HG02943 (cell line): ENCODE results near the gene SLC1A6.
"Not testable (repeated sequence)": the region's sequence is repeated elsewhere in the genome, so short reads cannot be mapped to it uniquely, and the experiment has no call there.

Experiments used
- ATAC-seq: cut with Tn5 transposase; IDR thresholded peaks from one replicate; pipeline ENCODE4 v1.9.1; 2021; ENCODE audit warnings: mild to moderate bottlenecking, low read depth, moderate library complexity; ENCODE audit not compliant: unreplicated experiment

SLC1A6 gene

GRCh38 chr19:14959263-14959662 is 20.4 kb downstream of the SLC1A6 start:
- no peak for ATAC-seq

DNA sequence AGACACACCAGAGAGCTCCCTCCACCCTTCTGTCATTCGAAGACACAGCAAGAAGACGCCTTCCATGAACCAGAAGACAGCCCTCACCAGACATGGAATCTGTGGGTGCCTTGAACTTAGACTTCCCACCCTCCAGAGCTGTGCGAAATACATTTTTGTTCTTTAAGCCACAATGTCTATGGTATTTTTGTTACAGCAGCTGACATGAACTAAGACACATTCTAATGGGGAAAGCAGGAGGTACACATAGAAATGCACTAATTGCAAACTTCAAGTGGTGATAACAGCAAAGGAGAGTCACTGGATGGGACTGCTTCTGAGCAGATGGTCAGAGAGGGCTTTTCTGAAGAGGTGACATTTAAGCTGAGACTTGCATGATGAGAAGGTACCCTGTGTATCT is 22.2 kb downstream of the SLC1A6 start:
- ATAC-seq: no peak

GRCh38 chr19:14954071-14954655 is 25.5 kb downstream of the SLC1A6 start:
- ATAC-seq: no peak

DNA sequence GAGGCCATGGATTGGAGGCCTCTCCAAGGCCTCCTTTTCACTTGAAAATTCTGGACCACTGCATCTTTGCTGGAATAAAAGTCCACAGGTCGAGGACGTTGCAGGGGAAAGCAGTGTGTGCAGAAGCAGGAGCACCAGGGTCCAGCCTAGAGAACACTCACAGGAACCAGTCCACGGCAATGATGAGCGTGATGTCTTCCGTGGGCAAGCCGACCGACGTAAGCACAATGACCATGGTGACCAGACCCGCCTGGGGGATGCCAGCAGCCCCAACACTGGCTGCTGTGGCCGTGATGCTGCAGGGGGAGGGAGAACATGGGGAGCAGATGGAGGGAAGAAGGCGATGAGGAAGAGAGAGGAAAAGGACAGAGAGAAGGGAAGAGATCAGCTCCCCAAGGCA is 26.9 kb downstream of the SLC1A6 start:
- no peak for ATAC-seq

GRCh38 chr19:14950421-14950820 is 29.2 kb downstream of the SLC1A6 start:
- ATAC-seq: no peak

GRCh38 chr19:14949876-14950275 is 29.8 kb downstream of the SLC1A6 start:
- no peak for ATAC-seq

DNA sequence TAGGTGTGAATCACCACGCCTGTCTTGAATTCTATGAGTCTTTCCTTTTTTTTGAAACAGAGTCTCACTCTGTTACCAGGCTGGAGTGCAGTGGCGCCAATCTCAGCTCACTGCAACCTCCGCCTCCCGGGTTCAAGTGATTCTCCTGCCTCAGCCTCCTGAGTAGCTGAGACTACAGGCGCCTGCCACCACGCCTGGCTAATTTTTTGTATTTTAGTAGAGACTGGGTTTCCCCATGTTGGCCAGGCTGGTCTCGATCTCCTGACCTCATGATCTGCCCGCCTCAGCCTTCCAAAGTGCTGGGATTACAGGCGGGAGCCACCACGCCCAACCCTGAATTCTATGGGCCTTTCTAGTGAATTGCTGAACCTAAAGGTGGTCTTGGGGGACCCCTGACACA is 30.3 kb downstream of the SLC1A6 start:
- ATAC-seq: not testable (repeated sequence)

DNA sequence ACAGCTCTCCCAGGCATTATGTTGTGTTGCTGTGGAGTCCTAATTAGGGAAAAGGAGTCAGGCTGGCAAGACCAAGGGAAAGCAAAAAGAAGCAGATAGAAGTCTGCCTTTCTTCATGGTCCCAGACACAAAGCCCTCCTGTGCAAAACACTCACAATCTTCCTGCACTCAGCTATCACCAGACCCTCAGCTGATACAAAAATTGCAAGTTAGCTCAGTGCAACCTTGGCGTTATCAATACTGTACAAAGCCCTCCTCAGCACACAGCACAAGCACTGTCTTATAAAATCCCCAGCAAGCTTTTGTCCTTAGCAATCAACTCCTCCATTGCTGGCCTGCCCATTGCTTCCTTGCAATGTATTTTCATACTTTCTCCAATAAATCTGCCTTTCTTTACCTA is 35.2 kb downstream of the SLC1A6 start:
- no peak for ATAC-seq

GRCh38 chr19:14943601-14944000 is 36.1 kb downstream of the SLC1A6 start:
- ATAC-seq: no peak

DNA sequence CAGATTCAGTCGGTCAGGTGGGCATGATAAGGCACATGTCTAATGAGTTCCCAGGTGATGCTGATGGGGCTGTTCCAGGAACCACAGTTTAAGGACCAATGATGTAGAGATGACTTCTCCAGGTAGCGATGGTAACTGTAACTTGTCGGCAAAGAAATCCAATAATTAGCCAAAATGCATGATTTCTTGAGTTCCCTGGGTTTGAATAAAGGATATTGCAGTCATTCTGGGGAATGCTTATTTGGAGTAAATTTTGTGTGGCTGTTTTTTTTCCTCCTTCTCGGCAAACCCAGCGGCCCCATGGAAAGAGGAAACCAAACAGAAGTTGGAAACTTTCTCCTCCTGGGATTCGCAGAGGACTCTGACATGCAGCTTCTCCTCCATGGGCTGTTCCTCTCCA is 38.5 kb downstream of the SLC1A6 start, which contains the start of gene OR7C2:
Gene OR7C2, plus strand, starts transcription at position 301 of the 400 bp plus-strand sequence. Its CDS starts 0 bp downstream, at position 301.
- no peak for ATAC-seq

- ATAC-seq: no peak
Measured at GRCh38 chr19:14940266-14940665, 39.4 kb downstream of the SLC1A6 start.

DNA sequence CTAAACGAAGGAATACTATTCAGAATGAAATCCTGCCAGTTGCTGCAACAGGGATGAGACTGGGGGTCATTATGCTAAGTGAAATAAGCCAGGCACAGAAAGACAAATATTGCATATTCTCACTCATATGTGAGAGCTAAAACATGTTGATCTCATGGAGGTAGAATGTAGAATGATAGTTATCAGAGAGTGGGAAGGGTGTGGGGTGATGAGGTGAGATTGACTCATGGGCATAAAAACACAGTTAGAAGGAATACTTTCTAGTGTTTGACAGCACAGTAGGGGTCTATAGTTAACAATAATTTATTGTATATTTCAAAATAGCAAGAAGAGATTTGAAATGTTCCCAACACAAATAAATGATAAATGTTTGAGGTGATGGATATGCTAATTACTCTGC is 46.2 kb downstream of the SLC1A6 start:
- no peak for ATAC-seq

DNA sequence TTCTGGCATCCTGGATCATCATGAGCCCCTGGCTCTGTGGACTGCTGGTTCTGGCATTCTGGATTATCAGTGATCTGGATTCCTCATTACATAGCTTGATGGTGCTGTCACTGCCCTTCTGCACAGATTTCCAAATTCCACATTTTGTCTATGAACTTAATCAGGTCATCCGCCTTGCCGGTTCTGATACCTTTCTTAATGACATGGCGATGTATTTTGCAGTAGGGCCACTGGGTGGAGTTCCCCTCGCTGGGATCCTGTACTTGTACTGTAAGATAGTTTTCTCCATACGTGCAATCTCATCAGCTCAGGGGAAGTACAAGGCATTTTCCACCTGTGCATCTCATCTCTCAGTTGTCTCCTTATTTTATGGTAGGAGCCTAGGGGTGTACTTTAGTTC is 62.8 kb downstream of the SLC1A6 start:
- no peak for ATAC-seq

DNA sequence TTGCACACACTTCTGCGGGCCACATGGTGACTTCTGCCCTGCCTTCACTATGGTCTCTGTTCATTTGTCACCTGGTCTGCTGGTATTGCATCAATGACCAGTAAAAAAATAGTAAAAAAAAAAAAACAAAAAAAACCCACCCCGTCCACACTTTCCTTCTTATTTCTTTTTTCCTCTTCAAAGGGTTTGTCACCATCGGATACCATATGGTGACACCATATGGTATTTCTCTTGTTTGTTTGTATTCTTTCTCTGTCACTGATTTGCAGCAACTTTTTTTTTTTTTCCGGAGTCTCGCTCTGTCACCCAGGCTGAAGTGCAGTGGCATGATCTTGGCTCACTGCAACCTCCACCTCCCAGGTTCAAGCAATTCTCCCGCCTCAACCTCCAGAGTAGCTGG is 64.5 kb downstream of the SLC1A6 start:
- no peak for ATAC-seq

DNA sequence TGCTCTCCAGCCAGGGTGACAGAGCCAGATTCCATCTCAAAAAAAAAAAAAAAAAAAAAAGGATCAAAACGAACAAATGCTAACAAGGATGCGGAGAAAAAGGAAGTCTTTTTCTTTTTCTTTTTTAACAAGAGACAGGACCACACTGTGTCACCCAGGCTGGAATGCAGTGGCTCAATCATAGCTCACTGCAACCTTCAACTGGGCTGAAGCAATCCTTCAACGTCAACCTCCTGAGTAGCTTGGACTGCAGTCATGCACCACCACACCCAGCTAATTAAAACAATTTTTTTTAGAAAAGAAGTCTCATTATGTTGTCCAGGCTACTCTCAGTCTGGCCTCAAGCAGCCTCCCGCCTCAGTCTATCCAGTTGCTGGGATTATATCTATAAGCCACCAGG is 73.0 kb downstream of the SLC1A6 start:
- ATAC-seq: no peak

- no peak for ATAC-seq
Measured at GRCh38 chr19:14901675-14902260, 77.9 kb downstream of the SLC1A6 start.
